Stimulated activated CD4-positive, alpha-beta T cell treated with anti-CD3 and anti-CD28 coated beads, Interleukin-1b, Interleukin-23, amount 100 ng/mL, for 24 hours (primary cell): Measurements from ENCODE around the gene KCNJ10.
A peak's percentile ranks its signal among the peaks of the same experiment; 100 is the strongest.

Experiments used
- DNase-seq, 4 experiments: peaks; one replicate each; pipeline ENCODE4 v3.0.0-alpha.2; 2020; ENCODE audit warnings: low read depth in 4 of 4, low spot score in 1 of 4

The KCNJ10 gene

GRCh38 chr1:160025314-160025713 is 44.6 kb downstream of the KCNJ10 start:
- no peak for DNase-seq

DNA sequence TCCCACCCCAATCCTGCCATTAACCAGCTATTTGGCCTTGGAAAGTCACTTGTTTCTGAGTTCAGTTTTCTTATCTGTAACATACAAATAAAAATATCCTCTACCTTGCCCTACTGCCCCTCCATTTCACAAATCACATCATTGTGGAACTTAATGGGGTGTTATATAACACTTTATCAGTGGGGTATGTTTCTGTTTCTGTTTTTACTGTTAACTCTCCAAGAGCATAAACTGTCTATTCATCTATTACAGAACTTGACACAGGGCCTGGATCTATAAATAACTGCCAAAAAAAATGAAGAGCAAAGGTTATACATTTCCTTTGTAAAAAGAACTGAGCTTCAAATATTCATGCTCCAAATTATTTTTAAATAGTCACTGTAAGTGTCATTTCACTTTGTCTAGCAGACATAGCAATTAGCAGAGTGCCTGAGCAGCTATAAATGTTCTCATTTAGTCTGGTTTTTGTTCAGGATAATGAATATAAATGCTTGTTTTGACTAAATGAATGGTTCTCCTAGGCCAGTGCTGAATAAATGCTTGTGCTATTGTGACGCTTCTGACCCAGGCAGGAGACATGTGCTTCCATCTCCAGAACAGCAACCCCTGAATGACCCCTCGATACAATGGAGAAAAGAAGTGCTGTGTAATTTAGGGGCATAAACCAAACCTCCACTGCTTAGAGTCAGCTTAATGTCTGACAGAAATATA is 45.6 kb downstream of the KCNJ10 start:
- no peak for DNase-seq

DNA sequence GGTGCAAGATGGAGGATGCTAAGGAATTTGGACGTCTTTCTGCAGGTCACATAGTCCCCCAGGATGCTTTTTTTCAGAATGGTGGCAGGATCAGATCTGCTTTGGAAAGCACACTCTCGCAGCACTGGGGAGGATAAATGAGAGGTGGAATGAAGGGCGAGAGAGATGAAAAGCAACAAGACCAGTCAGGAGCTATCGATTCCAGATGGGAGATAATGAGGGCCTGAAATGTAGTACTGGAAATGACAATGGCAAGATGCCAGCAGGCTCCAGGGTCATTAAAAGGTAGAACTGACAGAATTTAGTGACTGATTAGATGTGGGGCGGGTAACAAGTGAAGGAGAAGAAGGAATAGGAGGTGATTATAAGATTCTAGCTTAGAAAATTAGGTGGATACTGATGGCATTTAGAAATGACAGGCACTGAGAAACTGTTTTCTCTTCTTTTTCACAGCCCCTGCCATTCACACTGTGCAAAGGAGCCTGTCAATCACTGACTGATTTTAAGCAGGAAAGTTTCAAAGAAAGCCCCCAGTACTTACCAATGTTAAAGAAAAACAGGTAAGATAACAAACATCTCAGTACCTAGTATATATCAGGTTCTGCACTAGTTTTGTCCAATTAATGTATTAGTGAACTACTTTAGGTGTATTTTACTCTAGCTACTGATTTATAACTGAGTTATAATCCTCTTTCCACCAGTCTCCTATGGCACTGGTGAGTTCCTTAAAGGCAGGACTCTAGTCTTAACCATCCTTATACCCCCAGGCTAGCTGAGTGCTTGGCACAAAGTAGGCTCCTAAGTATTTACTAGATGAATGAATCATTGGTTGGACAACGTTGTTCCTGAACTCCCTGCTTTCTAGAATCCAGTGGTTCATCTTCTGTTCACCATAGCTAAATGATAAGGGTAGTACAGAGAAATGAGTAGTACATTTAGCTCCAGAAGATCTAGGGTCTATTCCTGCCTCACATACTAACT is 47.3 kb downstream of the KCNJ10 start:
- no peak for DNase-seq

DNA sequence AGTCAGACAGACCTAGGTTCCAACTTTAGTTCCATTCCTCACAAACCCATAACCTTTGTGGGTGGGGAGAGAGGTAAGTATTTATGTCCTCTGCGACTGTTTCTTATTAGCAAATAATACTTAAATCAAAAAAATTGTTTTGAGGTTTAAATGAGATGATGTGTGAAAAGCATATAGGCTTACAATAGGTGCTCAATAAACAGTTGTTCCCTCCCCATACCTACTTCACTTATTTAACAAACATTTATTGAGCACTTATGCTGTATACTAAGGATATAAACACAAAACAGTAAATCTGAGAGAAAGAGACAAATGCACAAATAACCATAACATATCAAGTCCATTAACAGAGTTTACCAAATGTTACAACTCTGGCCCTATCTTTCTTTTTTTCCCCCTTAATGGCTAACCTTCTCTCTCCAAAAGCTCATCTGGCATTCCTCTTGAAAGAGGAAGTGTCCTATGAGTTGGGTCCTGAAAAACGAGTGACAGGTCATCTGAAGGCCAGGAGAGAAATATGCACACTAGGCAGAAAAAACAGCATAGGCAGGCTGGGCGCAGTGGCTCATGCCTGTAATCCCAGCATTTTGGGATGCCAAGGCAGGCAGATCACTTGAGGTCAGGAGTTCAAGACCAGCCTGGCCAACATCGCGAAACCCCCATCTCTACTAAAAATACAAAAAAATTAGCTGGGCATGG is 48.4 kb downstream of the KCNJ10 start:
- no peak for DNase-seq

DNA sequence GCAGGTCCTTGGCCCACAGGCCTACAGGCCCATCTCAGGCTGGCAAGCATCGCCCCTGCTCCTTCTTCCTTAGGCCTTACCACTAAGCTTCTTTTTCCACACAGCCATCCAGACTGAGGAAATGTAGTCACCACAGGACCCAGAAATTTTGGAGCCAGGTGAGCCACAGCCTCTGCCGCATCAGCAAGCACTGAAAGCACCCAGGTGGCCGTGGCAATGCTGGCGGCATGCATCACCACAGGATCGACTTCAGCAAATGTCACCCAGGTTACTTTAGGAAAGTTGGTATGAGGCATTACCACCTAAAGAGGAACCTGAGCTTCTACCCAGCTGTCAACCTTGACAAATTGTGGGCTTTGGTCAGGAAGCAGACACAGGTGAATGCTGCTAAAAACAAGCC is 49.8 kb downstream of the KCNJ10 start:
- no peak for DNase-seq

- DNase-seq = no peak
These were observed 51.1 kb downstream of the KCNJ10 start for GRCh38 chr1:160018900-160019299.

- no peak for DNase-seq
These were observed 51.6 kb downstream of the KCNJ10 start for GRCh38 chr1:160018347-160018746.

- DNase-seq = no peak
These were observed 52.4 kb downstream of the KCNJ10 start for GRCh38 chr1:160017592-160017991.

GRCh38 chr1:160011781-160012180 is 58.2 kb downstream of the KCNJ10 start:
- no peak for DNase-seq

DNA sequence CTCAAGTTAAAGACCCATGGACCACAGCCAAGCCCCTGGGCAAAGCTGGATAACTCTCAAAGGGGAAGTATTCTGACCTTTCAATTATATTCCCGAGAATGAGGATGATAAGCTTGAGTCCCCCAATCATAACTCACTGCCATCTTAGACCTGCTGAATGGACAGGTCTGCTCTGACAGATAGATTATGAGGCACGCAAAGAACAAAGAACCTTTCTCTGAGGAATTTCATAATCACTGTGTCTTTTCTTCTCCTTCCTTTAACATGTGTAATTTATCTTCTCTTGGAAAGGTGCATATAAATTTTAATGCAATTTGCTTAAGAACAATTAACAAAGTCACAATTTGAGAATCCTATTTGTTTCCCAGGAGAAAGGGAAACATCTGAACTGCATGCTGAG is 60.2 kb downstream of the KCNJ10 start:
- DNase-seq = no peak

GRCh38 chr1:160009081-160009480 is 60.9 kb downstream of the KCNJ10 start:
- no peak for DNase-seq

DNA sequence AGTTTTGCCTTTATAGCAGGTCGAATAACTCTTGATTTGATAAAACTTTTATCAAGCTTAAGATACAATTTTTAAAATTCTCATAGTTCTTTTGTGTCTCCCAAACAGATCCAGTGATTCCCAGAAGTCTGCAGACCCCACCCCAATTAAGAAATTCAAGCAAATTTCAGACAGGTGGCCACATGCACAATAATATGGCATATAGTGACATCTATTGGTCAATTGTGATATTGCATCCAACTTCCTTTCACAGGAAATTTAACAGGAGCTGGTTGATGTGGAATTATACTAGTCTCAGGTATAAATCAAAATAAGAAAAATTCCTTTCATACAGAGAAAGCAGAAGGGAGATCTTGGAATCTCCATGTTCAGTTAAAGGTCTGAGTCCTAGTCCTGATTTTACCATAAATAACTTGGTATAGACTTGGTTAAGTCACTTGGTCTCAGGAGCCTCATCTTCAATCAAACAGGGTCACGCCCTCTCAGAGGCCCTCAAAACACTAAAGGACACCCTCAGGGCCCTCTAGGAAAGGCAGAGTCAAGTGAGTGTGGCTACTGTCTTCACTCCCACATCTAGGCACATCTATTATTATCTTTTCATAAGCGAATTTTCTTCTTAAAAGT is 62.3 kb downstream of the KCNJ10 start:
- DNase-seq = no peak

DNA sequence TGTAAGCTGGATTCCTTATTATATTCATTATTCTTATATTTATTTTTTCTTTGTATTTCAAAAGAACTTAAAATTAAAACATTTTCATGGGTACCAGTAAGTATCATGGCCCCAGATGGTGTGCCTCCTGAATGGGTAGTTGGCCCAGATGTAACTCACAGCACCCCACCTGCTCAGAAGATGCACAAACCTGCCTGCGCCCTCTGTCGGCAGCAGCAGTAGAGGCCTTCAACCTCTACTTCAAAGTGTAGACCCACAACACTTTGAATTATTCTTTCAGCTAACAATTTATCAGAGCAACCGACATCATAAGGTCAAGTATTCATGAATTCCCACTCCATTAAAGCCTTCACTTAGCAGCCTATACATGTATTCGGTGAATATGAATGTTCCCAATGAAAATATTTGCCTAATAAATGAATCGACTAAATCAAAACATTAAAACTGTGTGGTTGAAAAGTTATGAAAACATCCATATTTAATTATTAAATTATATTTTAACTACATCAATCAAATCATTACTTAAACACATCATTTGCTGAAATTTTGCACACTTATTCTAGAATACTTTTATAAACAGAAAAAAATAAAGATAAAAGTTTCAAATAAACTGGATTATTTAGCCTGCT is 63.5 kb downstream of the KCNJ10 start:
- DNase-seq = peak; percentile 30 to 63 (median 51)

DNA sequence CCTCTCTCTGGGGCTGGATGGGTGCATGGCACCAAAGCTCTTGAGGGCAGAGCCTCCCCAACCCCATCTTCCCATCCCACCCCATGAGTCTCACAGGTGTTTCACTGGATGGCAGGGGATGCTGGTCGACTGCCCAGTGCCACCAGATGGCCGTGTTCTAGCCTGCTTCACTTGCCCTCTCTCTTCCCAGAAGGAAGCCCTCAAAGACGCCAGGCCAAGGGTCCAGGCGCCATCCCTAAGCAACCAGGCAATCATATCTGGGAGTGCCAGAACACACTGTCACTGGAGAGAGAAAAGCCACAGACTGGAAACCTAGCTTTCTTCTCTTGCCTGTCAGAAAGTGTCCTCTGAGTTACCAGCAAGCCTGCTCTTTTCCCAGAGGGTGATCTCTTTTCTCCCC is 64.9 kb downstream of the KCNJ10 start:
- no peak for DNase-seq

- no peak for DNase-seq
These were observed 65.5 kb downstream of the KCNJ10 start for GRCh38 chr1:160004425-160004824.

- no peak for DNase-seq
These were observed 66.0 kb downstream of the KCNJ10 start for GRCh38 chr1:160004001-160004400.

DNA sequence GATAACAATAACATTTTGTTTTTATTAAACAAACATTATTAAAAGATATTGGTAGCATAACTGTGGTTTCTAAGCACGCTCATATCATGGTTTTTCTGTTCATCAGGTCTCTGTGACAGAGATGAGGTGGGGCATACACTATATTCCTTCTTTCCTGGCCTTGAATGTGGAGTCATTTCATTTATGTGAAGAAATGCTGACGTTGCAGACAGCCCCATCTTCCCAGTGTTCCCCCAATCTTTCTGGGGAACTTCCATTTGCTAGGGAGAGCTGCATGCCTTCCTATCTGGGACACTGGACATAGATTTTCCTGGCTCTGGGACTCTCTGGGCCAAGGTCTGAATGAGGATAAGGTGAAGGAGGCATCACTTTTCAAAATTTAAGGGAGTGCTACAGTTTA is 68.5 kb downstream of the KCNJ10 start:
- no peak for DNase-seq

GRCh38 chr1:159999204-159999603 is 70.8 kb downstream of the KCNJ10 start:
- DNase-seq = no peak

- no peak for DNase-seq
These were observed 73.3 kb downstream of the KCNJ10 start for GRCh38 chr1:159996653-159997052.

GRCh38 chr1:159994896-159995295 is 75.1 kb downstream of the KCNJ10 start:
- no peak for DNase-seq

GRCh38 chr1:159993911-159994310 is 76.0 kb downstream of the KCNJ10 start:
- DNase-seq = no peak
